CD14-positive monocyte (primary cell): ENCODE results near the gene BSN. TPM values are rescaled to one million over a fixed set of nuclear protein-coding genes. Genes with fewer than 3 reads are reported as not detected.

Source experiments
- DNase-seq, 3 donors: peaks; one replicate each; pipeline ENCODE4 v3.0.0-alpha.2; 2011 to 2022
- H2AFZ ChIP-seq: 2 replicates; pipeline ENCODE4 v1.6.0; 2012; ENCODE audit warnings: mild to moderate bottlenecking, low read depth, low read length, inconsistent platforms; ENCODE audit not compliant: insufficient read depth, poor library complexity, severe bottlenecking
- H3K27ac ChIP-seq, 2 donors: 1 replicate in 1 of 2; 2 replicates in 1 of 2; pipeline ENCODE4 v1.5.1; 2012 to 2013; ENCODE audit warnings: low read length in 2 of 2, control low read depth in 1 of 2, inconsistent platforms in 1 of 2, low read depth in 1 of 2, mild to moderate bottlenecking in 1 of 2
- H3K27me3 ChIP-seq, 2 donors: one replicate each; pipeline versions ENCODE4 v1.6.0 to v1.6.1; 2011 to 2013; ENCODE audit warnings: low read length in 2 of 2; ENCODE audit not compliant: control insufficient read depth in 2 of 2, insufficient read depth in 2 of 2
- H3K36me3 ChIP-seq, 2 donors: replicated peaks in 1 of 2; 1 replicate in 1 of 2; 2 replicates in 1 of 2; pipeline versions ENCODE4 v1.5.1 to v1.6.1; 2012 to 2013; ENCODE audit warnings: low read length in 2 of 2, control low read depth in 1 of 2, inconsistent platforms in 1 of 2, mild to moderate bottlenecking in 1 of 2; ENCODE audit not compliant: insufficient read depth in 2 of 2, control insufficient read depth in 1 of 2
- H3K4me1 ChIP-seq, 2 donors: 1 replicate in 1 of 2; 2 replicates in 1 of 2; pipeline versions ENCODE4 v1.5.1 to v1.6.1; 2012 to 2013; ENCODE audit warnings: low read length in 2 of 2, control low read depth in 1 of 2, inconsistent platforms in 1 of 2, mild to moderate bottlenecking in 1 of 2, moderate library complexity in 1 of 2; ENCODE audit not compliant: insufficient read depth in 2 of 2, control insufficient read depth in 1 of 2
- H3K4me2 ChIP-seq: replicated peaks from 2 replicates; pipeline ENCODE3; 2012; ENCODE audit warnings: low read length, moderate library complexity, mild to moderate bottlenecking; ENCODE audit not compliant: poor library complexity, severe bottlenecking; ENCODE audit errors: extremely low read depth
- H3K4me3 ChIP-seq, 3 experiments: fragments of 200-600 bp in 1 of 3; sonication (generic) in 1 of 3; replicated peaks in 1 of 3; 1 replicate in 2 of 3; 2 replicates in 1 of 3; pipeline ENCODE4 v1.5.1; 2011 to 2013; ENCODE audit warnings: low read length in 3 of 3, mild to moderate bottlenecking in 3 of 3, control low read depth in 2 of 3, low read depth in 2 of 3, inconsistent platforms in 1 of 3, moderate library complexity in 1 of 3
- H3K79me2 ChIP-seq: 2 replicates; pipeline ENCODE4 v1.6.0; 2012; ENCODE audit warnings: mild to moderate bottlenecking, control low read depth, inconsistent platforms, low read length, moderate library complexity; ENCODE audit not compliant: insufficient read depth
- H3K9ac ChIP-seq: 2 replicates; pipeline ENCODE4 v1.6.0; 2017; ENCODE audit warnings: low read length, mild to moderate bottlenecking; ENCODE audit not compliant: insufficient read depth, poor library complexity, severe bottlenecking
- H3K9me3 ChIP-seq, 2 donors: replicated peaks in 1 of 2; 1 replicate in 1 of 2; 2 replicates in 1 of 2; pipeline versions ENCODE4 v1.5.1 to v1.6.1; 2012 to 2013; ENCODE audit warnings: low read length in 2 of 2, control low read depth in 1 of 2; ENCODE audit not compliant: control insufficient read depth in 1 of 2, insufficient read depth in 1 of 2
- H4K20me1 ChIP-seq: 2 replicates; pipeline ENCODE4 v1.6.0; 2012; ENCODE audit warnings: mild to moderate bottlenecking, low read length, control low read depth, moderate library complexity; ENCODE audit not compliant: insufficient read depth
- H3K27ac Mint-ChIP-seq, 7 donors: one replicate each; pipeline ENCODE4 v1.8.0; 2020; ENCODE audit warnings: mild to moderate bottlenecking in 7 of 7, mixed read lengths in 7 of 7, moderate library complexity in 6 of 7, inconsistent platforms in 2 of 7
- H3K27me3 Mint-ChIP-seq, 3 donors: one replicate each; pipeline ENCODE4 v1.8.0; 2021 to 2022; ENCODE audit warnings: low read depth in 3 of 3, mild to moderate bottlenecking in 3 of 3, mixed read lengths in 3 of 3, moderate library complexity in 3 of 3, inconsistent platforms in 1 of 3
- H3K36me3 Mint-ChIP-seq, 2 donors: one replicate each; pipeline ENCODE4 v1.8.0; 2020; ENCODE audit warnings: mixed read lengths in 2 of 2, inconsistent platforms in 1 of 2, mild to moderate bottlenecking in 1 of 2
- H3K4me1 Mint-ChIP-seq: one replicate; pipeline ENCODE4 v1.8.0; 2020; ENCODE audit warnings: mild to moderate bottlenecking, mixed read lengths
- H3K4me3 Mint-ChIP-seq, 2 donors: one replicate each; pipeline ENCODE4 v1.8.0; 2020; ENCODE audit warnings: mild to moderate bottlenecking in 2 of 2, mixed read lengths in 2 of 2, moderate library complexity in 1 of 2
- H3K9me3 Mint-ChIP-seq, 7 donors: one replicate each; pipeline ENCODE4 v1.8.0; 2020 to 2022; ENCODE audit warnings: mixed read lengths in 7 of 7, mild to moderate bottlenecking in 6 of 7, moderate library complexity in 6 of 7, inconsistent platforms in 2 of 7
- CTCF ChIP-seq: fragments of 200-600 bp; IDR thresholded peaks from one replicate; pipeline ENCODE4 v1.8.0; 2022; ENCODE audit warnings: antibody characterized with exemption, mild to moderate bottlenecking
- WGBS: methylation state at CpG from one replicate; pipeline ENCODE4 v1.1.5; 2013; ENCODE audit warnings: missing lambda C conversion rate; ENCODE audit not compliant: insufficient coverage; 5-methylcytosine and 5-hydroxymethylcytosine counted together
- intact Hi-C, 2 donors: fragments of 100-400 bp; cut with micrococcal nuclease; formaldehyde crosslinking; loops; one replicate each; pipeline versions ENCODE4 v1.15.0 to v1.15.1; 2023
- polyA plus RNA-seq, 3 donors: library from polyadenylated mRNA; depleted of rRNA in 1 of 3; unstranded in 2 of 3; stranded (reverse) in 1 of 3; fragments of 300-500 nt in 2 of 3; fragments of >200 nt in 1 of 3; fragmentation: Illumina TruSeq in 2 of 3; gene quantifications; 1 replicate in 2 of 3; 2 replicates in 1 of 3; pipeline ENCODE4 v1.2.3, GENCODE V29; 2012 to 2021

BSN gene
- polyA plus RNA-seq, 3 donors = not detected

- no peaks in the 10 kb centered on the region for H3K9me3 Mint-ChIP-seq
- H3K4me2 ChIP-seq = no peak overlapping the region
- TF ChIP-seq CTCF = no peak
- H3K27ac Mint-ChIP-seq = no peak overlapping the region
- intact Hi-C loops = no loop called here
- no peaks in the 10 kb centered on the region for H3K9me3 ChIP-seq
- peaks cover 0 to 2% of the 10 kb centered on the region in 2 donors for H3K27me3 ChIP-seq
- peaks cover 4 to 7% (median 4%) of the 10 kb centered on the region in 3 donors for H3K27me3 Mint-ChIP-seq
- H2AFZ ChIP-seq = no peak overlapping the region
- H3K4me3 Mint-ChIP-seq = no peak overlapping the region
- no peak overlapping the region for H3K27ac ChIP-seq
- H3K9ac ChIP-seq = no peak overlapping the region
- no peaks in the 10 kb centered on the region for H4K20me1 ChIP-seq
- H3K4me1 ChIP-seq = peaks cover 0 to 13% of the 10 kb centered on the region in 2 donors
- 95% methylated on average over 11 of the region's 14 CpGs for WGBS
- H3K79me2 ChIP-seq = no peaks in the 10 kb centered on the region
- no peaks in the 10 kb centered on the region for H3K36me3 Mint-ChIP-seq
- no peak overlapping the region for H3K4me3 ChIP-seq
- no peak for DNase-seq
- no peaks in the 10 kb centered on the region for H3K36me3 ChIP-seq
- peaks cover 14% of the 10 kb centered on the region for H3K4me1 Mint-ChIP-seq
These were observed 107.0 kb downstream of the BSN start for GRCh38 chr3:49661281-49661680.

- H3K9me3 Mint-ChIP-seq = no peaks in the 10 kb centered on the region
- H3K4me1 Mint-ChIP-seq = peaks cover 11% of the 10 kb centered on the region
- intact Hi-C loops = no loop called here
- Histone ChIP-seq H3K36me3 (no peaks in the 10 kb centered on the region), H3K79me2 (no peaks in the 10 kb centered on the region), H3K27me3 (no peaks in the 10 kb centered on the region), H3K27ac (no peak overlapping the region), H3K4me1 (peaks cover 0 to 8% of the 10 kb centered on the region in 2 donors), H2AFZ (no peak overlapping the region), H4K20me1 (no peaks in the 10 kb centered on the region), H3K4me2 (no peak overlapping the region), H3K4me3 (no peak overlapping the region), H3K9ac (no peak overlapping the region), H3K9me3 (no peaks in the 10 kb centered on the region)
- H3K27me3 Mint-ChIP-seq = peaks cover 4 to 5% (median 4%) of the 10 kb centered on the region in 3 donors
- no peak overlapping the region for H3K27ac Mint-ChIP-seq
- TF ChIP-seq CTCF = no peak
- 91% methylated on average over 17 of the region's 22 CpGs for whole genome bisulfite sequencing
- no peak for DNase-seq
- H3K36me3 Mint-ChIP-seq = no peaks in the 10 kb centered on the region
- no peak overlapping the region for H3K4me3 Mint-ChIP-seq
These were observed 107.7 kb downstream of the BSN start for GRCh38 chr3:49662021-49662420.
